Vagina (tissue), 2 donors: ENCODE results near the gene PCYT2.

Experiments
- POLR2A ChIP-seq, 2 donors: fragments of 450-650 bp; IDR thresholded peaks; one replicate each; pipeline ENCODE4 v1.6.1; 2017; ENCODE audit warnings: antibody characterized with exemption in 2 of 2, mild to moderate bottlenecking in 2 of 2, moderate library complexity in 2 of 2
- POLR2AphosphoS5 ChIP-seq, 2 donors: sonication (generic); formaldehyde crosslinking; IDR thresholded peaks; one replicate each; pipeline ENCODE4 v1.9.0; 2017; ENCODE audit warnings: antibody characterized with exemption in 2 of 2, mild to moderate bottlenecking in 2 of 2, low read depth in 1 of 2; ENCODE audit not compliant: insufficient read depth in 1 of 2
- TF ChIP-seq, protein P1 (sequence below), 3 experiments: fragments of 450-650 bp in 2 of 3; fragments of 200-600 bp in 1 of 3; sonication (generic) in 1 of 3; IDR thresholded peaks; one replicate each; pipeline ENCODE4 v1.5.1; 2017 to 2019; ENCODE audit warnings: antibody characterized with exemption in 3 of 3, mild to moderate bottlenecking in 2 of 3, moderate library complexity in 2 of 3

DNA sequence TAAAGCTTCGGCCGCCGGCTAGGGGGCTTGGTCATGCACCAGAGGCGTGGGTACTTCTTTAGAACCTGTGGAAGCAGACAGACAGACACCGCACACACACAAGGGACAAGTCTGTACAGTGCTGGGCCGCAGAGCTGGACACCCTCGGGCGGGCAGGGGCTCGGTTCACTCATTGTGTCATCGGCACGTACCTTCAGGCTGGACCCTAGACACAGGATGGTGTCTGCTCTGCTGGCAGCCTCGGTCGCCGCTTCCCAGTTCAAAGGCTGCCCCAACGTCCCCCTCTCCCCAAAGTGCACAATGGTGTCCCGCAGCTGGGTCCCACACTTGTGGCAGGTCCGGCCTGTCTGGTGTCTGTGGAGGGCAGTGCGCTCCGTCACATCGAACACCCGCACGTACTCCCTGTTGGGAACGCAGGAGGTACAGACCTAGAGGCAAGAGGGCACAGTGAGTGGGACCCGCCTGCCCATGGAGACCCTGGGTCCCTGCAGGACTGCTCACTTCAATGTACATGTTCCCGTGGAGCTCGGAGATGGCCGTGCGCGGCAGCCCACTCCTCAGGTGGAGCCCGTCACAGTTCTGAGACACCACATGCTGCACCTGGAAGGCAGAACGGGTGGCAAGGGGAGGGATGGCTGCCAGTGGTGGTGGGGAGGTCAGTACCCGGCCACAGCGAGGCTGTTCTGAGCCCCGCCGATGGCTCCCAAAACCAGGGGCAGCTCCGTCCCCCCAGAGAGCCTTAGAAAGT lies 3.1 kb upstream of the PCYT2 start:
- TF ChIP-seq POLR2AphosphoS5 (IDR thresholded peaks at IDR 0.05; ENCODE audit: insufficient read depth in 1 of 2, low read depth in 1 of 2), result no peak
- TF ChIP-seq POLR2A (IDR thresholded peaks at IDR 0.05), result no peak
- TF ChIP-seq, protein P1, sequence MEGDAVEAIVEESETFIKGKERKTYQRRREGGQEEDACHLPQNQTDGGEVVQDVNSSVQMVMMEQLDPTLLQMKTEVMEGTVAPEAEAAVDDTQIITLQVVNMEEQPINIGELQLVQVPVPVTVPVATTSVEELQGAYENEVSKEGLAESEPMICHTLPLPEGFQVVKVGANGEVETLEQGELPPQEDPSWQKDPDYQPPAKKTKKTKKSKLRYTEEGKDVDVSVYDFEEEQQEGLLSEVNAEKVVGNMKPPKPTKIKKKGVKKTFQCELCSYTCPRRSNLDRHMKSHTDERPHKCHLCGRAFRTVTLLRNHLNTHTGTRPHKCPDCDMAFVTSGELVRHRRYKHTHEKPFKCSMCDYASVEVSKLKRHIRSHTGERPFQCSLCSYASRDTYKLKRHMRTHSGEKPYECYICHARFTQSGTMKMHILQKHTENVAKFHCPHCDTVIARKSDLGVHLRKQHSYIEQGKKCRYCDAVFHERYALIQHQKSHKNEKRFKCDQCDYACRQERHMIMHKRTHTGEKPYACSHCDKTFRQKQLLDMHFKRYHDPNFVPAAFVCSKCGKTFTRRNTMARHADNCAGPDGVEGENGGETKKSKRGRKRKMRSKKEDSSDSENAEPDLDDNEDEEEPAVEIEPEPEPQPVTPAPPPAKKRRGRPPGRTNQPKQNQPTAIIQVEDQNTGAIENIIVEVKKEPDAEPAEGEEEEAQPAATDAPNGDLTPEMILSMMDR (IDR thresholded peaks at IDR 0.05), result no peak
